Measurements from ENCODE around the gene NEK7.

DNA sequence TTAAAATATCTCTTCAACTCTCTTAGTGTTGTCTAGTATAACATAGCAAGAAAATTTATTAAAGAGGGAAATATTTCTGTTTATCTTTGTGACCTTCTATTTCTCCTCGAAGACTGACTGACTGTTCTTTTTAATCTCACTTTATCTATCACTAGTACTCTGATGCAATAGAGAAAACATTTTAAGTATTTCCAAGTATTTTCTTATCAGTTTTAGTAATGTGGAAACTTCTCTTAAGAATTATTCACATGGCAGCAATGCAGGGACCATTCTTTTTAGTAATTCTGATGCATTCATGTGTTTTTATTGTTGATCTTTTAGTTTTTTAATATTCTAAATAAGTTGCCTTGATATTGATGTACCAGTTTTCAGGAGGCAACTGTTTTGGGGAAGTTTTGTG, 115.7 kb downstream of the NEK7 start:
- no peak for TF ChIP-seq CTCF (IDR thresholded peaks at IDR 0.05)
- TF ChIP-seq POLR2A (IDR thresholded peaks at IDR 0.05): no peak

Measured in right lobe of liver (tissue), 4 donors.